Measurements from ENCODE around the gene ZBTB20. TPM values are rescaled to one million over a fixed set of nuclear protein-coding genes. Genes with fewer than 3 reads are reported as not detected.

Gene ZBTB20
- total and polyA plus RNA-seq, 7 donors = 0.40 to 74.9 (median 41.7) TPM

DNA sequence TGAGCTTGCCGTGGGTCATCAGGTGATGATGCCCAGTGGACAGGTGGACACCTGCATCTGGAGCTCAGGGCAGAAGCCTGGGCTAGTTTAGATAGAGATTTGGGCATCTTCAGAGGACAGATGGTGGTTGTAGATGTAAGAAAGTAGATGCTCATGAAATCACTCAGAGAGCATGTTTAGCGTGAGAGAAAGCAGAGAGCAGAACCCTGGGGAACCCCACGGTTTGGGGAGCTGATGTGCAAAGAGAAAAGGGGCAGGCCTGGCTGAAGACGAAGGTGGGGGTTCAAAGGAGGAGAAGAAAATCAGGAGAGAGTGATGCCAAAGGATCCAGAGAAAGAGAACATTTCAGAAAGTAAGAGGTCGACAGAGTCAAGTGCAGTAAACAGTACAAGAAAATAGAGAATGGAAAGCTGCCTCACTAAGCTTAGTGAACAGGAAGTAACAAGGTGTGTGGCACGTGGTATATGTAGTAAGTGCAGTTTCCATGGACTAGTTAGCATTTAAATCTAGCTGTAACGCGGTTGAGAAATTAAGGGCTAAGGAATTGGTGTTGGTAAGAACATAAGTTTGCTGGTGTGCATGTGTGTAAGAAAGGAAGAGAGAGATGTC is 839.8 kb downstream of the ZBTB20 start:
- 81 to 86% (median 84%) methylated on average over 8 of the region's 8 CpGs for WGBS, 3 donors
- ATAC-seq (no peak), DNase-seq (no peak)
- TF ChIP-seq, protein P1, sequence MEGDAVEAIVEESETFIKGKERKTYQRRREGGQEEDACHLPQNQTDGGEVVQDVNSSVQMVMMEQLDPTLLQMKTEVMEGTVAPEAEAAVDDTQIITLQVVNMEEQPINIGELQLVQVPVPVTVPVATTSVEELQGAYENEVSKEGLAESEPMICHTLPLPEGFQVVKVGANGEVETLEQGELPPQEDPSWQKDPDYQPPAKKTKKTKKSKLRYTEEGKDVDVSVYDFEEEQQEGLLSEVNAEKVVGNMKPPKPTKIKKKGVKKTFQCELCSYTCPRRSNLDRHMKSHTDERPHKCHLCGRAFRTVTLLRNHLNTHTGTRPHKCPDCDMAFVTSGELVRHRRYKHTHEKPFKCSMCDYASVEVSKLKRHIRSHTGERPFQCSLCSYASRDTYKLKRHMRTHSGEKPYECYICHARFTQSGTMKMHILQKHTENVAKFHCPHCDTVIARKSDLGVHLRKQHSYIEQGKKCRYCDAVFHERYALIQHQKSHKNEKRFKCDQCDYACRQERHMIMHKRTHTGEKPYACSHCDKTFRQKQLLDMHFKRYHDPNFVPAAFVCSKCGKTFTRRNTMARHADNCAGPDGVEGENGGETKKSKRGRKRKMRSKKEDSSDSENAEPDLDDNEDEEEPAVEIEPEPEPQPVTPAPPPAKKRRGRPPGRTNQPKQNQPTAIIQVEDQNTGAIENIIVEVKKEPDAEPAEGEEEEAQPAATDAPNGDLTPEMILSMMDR (IDR thresholded peaks at IDR 0.05) = no peak
- no peaks in the 10 kb centered on the region for H3K27me3 ChIP-seq (ENCODE audit: insufficient read depth in 3 of 3, low read length in 2 of 3)
- intact Hi-C loops (cut with DNase I) = no loop called here
- no peak overlapping the region for H3K27ac ChIP-seq
- no peaks in the 10 kb centered on the region for H3K9me3 ChIP-seq
- no peak overlapping the region for H3K4me3 ChIP-seq
- H3K36me3 ChIP-seq (ENCODE audit: insufficient read depth in 1 of 2, low read depth in 1 of 2) = no peaks in the 10 kb centered on the region
- no peaks in the 10 kb centered on the region for H3K4me1 ChIP-seq

DNA sequence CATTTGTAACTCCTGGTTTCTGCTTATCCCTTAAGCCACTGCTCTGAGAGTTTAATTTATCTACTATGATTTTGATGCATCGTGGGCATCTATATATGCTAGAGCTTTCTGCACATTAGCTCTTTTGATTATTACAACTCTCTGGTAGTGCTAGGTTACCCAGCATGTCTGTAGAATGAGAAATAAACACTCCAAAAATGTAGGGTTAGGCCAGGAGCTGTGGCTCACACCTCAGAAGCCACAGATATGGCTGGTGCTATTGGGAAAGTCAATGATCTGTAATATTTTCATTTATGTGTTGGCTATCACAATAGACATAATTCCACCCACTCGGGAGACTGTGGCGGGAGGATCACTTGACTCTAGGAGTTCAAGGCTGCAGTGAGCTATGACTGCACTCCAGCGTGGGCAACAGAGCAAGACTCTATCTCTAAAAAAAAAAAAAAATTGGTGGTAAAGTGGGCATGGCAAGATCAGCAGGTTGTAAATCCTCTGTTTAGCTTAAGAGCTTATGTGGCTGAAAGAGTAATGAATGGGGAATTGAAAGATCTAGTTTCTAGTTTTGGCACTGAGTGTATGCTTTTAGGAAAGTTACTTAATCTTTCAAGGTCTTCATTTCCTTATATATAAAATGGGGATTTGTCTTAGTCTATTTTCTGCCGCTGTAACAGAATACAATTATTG is 847.0 kb downstream of the ZBTB20 start:
- H3K27me3 ChIP-seq (ENCODE audit: insufficient read depth in 3 of 3, low read length in 2 of 3) = no peaks in the 10 kb centered on the region
- 87 to 90% (median 88%) methylated on average over 5 of the region's 5 CpGs for WGBS, 3 donors
- TF ChIP-seq, protein P1 (IDR thresholded peaks at IDR 0.05) = no peak
- H3K9me3 ChIP-seq = no peaks in the 10 kb centered on the region
- H3K27ac ChIP-seq = no peak overlapping the region
- ATAC-seq = no peak
- H3K4me1 ChIP-seq = no peaks in the 10 kb centered on the region
- intact Hi-C loops (cut with DNase I) = no loop called here
- H3K36me3 ChIP-seq (ENCODE audit: insufficient read depth in 1 of 2, low read depth in 1 of 2) = no peaks in the 10 kb centered on the region
- DNase-seq = no peak
- H3K4me3 ChIP-seq = no peak overlapping the region

DNA sequence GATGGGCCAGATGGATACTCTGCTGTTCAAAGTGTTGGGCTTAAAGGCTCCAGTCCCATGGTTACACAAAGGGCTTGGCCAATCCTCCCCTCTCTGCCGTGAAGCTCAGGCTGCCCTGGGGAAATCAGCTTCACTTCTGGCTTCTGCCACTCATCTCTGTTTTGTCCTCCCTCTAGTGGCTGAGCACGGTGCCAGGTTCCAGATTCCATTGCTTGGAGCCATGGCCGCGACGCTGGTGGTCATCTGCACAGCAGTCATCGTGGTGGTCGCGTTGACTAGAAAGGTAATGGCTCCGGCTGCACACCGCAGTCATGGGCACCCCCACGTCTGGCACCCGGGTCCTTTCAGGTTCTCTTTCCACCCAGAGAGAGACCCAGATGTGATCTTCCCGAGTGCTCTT is 847.7 kb downstream of the ZBTB20 start:
- Histone ChIP-seq H3K4me1 (no peaks in the 10 kb centered on the region), H3K27ac (no peak overlapping the region), H3K27me3 (ENCODE audit: insufficient read depth in 3 of 3, low read length in 2 of 3) (no peaks in the 10 kb centered on the region), H3K9me3 (no peaks in the 10 kb centered on the region), H3K36me3 (ENCODE audit: insufficient read depth in 1 of 2, low read depth in 1 of 2) (no peaks in the 10 kb centered on the region), H3K4me3 (no peak overlapping the region)
- DNase-seq = no peak
- intact Hi-C loops (cut with DNase I) = no loop called here
- 65 to 78% (median 68%) methylated on average over 13 of the region's 13 CpGs for WGBS, 3 donors
- TF ChIP-seq, protein P1 (IDR thresholded peaks at IDR 0.05) = no peak
- peak in 1 of 4 donors; percentile 40 for ATAC-seq

DNA sequence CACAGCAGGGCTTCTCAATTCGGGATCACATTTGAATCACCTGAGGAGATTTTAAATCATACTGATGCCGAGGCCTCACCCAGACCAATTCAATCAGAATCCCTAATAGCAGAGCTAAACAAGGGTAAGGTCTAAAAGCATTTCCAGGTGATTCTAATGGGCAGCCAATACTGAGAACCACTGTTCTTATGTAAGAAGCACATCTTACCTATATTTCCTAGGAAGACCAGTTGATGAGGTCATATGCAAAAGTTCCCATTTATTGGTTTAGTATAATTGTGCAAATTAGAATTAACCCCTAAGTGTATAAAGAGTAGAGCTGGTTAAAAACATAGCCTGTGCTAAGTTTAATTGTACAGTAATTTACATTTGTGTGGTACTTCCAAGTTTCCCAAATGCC is 851.1 kb downstream of the ZBTB20 start:
- H3K27me3 ChIP-seq (ENCODE audit: insufficient read depth in 3 of 3, low read length in 2 of 3) = no peaks in the 10 kb centered on the region
- no peaks in the 10 kb centered on the region for H3K4me1 ChIP-seq
- H3K9me3 ChIP-seq = no peaks in the 10 kb centered on the region
- H3K36me3 ChIP-seq (ENCODE audit: insufficient read depth in 1 of 2, low read depth in 1 of 2) = no peaks in the 10 kb centered on the region
- DNase-seq (no peak), ATAC-seq (no peak)
- no peak overlapping the region for H3K4me3 ChIP-seq
- TF ChIP-seq, protein P1 (IDR thresholded peaks at IDR 0.05) = no peak
- intact Hi-C loops (cut with DNase I) = no loop called here
- no peak overlapping the region for H3K27ac ChIP-seq
- 87 to 91% (median 90%) methylated on average over 2 of the region's 2 CpGs for WGBS, 3 donors

Data from psoas muscle (tissue), 8 donors.